RKO (cell line): ENCODE measurements around the gene SMOC1.

Experiments
- DNase-seq: peaks from one replicate; pipeline ENCODE4 v3.0.0-alpha.2; 2016; ENCODE audit warnings: low spot score

Gene SMOC1

GRCh38 chr14:70011708-70012107, 132.5 kb downstream of the SMOC1 start:
- DNase-seq, result no peak

- no peak for DNase-seq
Measured at GRCh38 chr14:70013271-70013873, 134.2 kb downstream of the SMOC1 start.

DNA sequence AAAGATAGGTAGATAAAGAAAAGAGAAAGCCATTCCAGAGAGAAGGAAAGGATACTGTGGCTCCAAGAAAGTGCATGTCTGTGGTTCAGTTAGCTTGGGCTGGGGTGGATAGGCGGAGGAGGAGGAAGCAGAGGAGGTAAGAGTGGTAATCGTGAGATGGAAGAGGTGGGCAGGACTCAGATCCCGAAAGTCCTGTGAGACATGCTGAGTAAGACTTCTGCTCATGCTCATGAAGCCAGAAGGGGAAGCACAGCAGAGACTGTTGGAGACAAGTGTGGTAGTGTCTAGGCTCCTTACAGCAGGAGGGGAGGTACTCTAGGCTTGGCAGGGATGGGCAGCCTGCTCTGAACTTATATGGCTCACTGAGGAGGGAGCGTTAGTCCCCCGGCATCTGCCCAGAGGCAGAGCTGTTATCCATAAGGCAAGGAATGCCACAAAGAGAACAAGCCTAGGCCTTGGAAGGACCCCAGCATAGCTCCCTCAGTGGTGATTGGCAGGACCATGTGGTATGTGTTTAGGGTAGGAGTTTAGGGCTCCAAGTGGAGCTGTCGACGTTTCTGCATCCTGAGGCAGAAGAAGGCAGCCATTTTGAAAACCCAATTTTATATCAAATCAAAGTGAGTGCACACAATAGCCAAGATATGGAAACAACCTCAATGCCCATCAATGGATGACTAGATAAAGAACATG, 135.3 kb downstream of the SMOC1 start:
- no peak for DNase-seq

DNA sequence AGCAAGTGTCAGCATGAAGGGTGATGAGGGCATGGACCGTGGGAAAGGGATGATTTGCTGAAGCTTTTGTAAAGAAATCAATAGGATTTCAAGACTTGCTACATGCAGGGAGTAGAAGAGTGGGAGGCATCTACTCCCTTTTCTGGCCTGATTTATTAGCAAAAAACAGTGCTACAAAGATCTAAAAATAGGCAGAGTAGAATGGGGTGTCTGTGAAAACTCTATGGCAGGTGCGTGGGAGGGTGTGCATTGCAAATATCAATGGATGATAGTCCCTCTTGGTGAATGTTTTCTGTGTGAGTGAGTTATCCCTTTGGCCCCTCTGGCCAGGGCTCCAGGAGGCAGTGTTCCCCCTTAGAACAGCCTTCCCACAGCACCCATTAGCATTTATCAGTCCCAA, 139.0 kb downstream of the SMOC1 start:
- DNase-seq, result no peak

DNA sequence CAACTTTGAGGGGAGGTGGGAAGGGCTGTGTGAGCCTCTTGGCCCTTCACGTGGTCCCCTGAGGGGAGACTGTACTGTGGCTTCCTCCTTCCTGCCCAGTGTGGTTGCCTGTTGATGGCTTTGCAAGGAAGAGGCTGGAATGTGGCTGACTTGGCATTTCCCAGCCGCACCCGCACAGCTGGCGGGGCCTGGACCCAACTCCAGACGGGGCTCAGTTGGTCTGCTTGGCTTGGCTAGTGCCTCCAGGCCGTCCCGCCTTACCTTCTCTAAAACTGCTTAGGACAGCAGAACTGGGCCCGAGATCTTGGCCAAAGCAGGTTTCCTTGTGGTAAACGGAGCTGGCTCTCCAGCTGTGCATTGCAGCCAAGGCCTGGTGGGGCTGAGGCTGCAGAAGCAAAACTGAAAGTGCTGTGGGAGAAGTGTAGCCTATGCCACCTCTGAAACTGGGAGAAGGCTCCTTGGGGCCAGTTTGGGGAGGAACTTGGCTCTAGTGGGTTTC, 139.5 kb downstream of the SMOC1 start:
- DNase-seq, result no peak

DNA sequence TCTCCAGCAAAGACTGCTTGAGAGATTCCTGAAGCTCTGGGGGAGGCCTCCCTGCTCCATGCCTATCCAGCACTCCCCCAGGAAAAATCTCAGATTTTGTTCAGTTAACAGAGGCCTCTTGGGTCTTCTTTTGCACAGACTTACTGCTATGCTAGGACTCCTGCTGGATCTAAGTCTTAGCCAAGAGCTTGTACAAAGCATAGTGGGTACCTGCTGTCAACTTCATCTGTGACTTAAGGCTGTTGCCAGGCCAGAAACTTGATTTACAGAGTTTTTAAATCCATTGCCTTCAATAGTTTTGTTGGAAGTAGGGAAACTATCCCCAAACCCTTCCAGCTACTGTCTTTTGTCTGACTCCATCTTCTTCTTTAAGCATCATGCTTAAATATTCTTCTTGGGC, 140.5 kb downstream of the SMOC1 start:
- DNase-seq, result no peak

- no peak for DNase-seq
Measured at GRCh38 chr14:70020352-70021170, 141.3 kb downstream of the SMOC1 start.

- no peak for DNase-seq
Measured at GRCh38 chr14:70021548-70022220, 142.5 kb downstream of the SMOC1 start.

DNA sequence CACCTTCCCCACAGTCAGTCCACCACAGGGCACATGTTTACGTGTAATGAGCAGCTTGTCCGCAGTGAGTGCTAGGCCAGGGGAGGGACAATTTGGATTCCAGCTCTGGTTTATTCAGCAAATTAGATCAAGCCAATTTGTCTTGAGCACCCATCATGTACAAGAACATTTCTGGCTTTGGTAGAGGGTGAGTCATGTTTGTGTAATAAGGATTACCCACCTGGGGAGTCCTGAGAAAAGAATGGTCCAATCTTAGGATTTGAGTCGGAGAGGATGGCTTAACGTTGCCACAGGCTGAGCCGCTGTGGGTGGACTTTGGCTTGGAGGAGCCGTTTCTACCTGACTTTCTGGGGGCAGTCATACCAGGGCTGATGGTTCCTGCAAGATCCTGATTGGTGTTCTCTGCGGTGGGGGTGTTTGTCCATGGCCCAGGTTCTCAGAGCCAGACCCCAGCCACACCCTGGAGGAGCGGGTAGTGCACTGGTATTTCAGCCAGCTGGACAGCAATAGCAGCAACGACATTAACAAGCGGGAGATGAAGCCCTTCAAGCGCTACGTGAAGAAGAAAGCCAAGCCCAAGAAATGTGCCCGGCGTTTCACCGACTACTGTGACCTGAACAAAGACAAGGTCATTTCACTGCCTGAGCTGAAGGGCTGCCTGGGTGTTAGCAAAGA, 143.7 kb downstream of the SMOC1 start:
- no peak for DNase-seq

GRCh38 chr14:70023871-70024270, 144.7 kb downstream of the SMOC1 start:
- no peak for DNase-seq

DNA sequence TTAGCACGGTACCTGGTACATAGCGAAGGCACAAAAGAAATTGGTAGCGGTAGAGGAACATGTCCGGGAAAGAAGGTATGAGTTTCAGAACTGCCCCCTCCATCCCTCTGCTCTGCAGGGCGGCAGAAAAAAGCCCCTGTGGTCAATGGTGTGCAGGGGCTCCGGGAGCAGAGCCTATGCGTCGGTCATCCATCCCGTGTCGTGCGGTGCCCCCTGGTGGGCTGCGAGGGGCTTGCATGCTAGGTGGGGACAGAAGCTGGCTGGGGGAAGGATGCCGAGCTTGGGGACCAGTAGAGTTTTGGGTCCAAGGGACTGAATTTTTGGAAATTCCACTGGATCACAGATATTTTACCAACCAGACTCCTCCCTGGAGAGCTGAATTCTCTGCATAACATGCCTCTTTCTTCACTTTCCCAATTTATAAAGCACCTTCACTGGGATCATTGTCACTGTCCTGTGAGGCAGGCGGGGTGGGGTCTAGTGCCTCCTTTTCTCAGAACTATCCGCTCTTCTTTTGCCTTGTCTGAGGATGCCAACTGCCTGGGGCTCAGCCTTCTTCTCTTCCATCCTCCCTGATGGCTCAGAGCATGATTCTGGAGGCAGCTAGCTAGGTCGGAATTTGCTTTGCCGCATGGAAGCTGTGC, 148.7 kb downstream of the SMOC1 start:
- DNase-seq, result peak; percentile 37

GRCh38 chr14:70029296-70030132, 150.3 kb downstream of the SMOC1 start:
- DNase-seq, result no peak

- no peak for DNase-seq
Measured at GRCh38 chr14:70032016-70032415, 152.8 kb downstream of the SMOC1 start.

DNA sequence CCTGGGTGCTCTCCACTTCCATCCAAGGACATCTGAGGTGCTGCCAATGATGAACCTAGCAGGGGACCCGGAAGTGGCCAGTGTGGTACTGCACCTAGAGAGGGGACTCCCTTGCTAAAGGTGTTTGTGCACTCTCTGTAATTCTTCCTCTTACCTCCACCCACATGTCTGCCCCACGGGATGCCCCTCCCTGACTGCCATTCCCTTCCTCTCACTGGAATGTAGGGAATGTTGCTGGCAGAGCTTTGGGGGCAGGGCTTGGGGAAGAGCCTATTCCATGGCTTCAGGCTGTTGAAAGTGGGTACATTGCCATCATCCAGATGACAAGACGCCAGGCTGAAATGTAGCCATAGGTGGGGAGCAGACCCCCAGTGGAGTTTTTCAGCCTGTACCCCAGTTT, 153.2 kb downstream of the SMOC1 start:
- DNase-seq, result no peak

GRCh38 chr14:70033116-70033515, 153.9 kb downstream of the SMOC1 start:
- DNase-seq, result no peak

DNA sequence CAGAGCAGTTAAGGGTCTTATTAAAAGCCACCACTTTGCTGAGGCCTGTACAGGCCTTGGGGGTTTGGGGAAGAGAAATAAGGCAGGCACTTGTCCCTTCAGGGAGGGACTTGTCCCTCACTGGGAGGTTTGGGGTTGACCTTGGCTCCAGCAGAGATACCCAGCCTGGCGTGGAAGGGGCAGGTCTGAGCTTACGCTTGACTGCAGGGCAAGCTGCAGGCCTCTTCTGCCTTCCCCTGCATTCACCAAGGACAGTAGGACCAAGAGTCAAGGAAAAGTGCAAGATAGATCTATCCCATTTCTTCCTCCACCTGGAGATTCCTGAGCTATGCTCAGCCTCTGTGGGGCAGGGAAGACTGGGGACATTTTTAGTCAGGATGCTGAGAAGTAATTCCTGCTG, 154.3 kb downstream of the SMOC1 start:
- no peak for DNase-seq

DNA sequence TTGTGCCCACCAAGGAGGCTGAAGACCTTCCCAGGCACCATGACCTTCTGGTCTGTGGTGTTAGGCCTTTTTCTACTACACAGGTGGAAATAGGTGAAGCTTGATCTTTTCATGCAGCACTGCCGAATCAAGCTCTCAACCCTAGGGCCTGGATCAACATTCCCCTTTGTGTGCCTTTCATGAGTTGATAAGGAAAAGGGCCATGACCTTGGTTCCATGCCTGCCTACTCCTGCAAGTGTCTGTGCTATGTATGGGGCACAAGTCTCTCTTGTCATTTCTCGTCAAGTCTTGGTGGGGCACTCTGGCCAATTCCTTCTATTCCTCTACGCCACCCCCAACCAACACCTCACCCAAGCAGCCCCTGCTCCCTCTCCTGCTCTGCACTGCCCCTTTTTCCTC, 155.0 kb downstream of the SMOC1 start:
- DNase-seq, result no peak

DNA sequence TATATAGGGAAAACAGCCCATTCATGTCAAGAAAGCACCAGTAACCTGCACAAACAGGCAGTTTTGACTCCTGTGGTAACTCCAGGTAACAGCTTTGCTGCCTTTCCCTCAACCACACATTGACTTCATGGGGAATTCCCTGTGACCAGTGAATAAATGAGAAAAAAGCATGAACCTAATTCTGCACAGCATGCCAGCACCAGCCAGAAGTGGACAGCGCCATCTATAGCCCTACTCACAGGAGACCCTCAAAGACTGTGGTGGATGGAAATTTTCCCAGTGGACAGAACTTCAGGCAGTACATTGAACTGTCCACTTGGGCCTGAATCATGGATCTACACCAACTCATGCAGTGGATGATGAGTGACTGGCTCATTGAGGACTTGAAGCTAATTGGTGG, 157.4 kb downstream of the SMOC1 start:
- DNase-seq, result peak; percentile 1

DNA sequence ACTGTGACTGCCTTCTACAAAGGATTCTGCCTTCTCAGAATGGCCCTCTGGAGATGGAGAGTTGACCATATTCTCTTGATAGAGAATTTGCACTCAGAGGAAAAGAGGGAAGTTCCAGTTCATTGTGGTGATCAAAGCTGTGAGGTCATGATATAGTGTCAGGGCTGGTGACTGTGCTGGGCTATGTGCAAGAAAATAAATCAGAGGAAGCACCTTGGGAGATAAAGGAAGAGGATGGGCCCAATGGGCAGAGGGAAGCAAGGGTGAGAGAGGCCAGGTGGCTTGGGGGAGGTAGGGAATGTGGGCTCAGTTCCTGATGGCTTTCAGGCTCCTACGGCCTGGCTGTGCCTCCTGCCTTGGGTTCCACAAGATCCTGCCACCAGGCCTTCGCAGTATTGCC, 163.8 kb downstream of the SMOC1 start:
- no peak for DNase-seq

DNA sequence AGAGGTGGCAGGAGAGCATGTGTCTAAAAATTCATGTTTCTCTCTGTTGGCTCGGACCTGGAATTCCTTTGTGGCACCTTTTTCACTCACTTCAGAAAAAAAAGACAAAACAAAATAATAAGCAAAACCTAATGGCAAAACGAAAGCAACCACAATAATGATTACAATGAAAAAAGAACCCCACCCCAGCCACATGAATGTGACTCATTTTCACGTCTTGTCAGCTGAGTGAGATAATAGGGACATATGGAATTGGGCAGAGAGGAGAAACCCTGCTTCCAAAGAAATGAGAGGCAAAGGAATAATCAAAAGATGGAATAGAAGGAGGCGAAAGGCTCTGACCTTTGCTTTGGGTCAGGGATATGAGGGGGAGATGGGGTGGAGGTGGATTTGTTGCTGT, 166.1 kb downstream of the SMOC1 start:
- DNase-seq, result no peak
